WI38 (cell line): ENCODE measurements around the gene FLT1.

ENCODE experiments used
- H3K4me3 ChIP-seq: 2 replicates; pipeline ENCODE4 v1.5.1; 2011; ENCODE audit warnings: low read depth, mild to moderate bottlenecking, control low read depth, low read length
- CTCF ChIP-seq: IDR thresholded peaks from 2 replicates; pipeline ENCODE4 v1.5.1; 2012; ENCODE audit warnings: low read depth, mild to moderate bottlenecking, control low read depth, low read length

FLT1 gene

DNA sequence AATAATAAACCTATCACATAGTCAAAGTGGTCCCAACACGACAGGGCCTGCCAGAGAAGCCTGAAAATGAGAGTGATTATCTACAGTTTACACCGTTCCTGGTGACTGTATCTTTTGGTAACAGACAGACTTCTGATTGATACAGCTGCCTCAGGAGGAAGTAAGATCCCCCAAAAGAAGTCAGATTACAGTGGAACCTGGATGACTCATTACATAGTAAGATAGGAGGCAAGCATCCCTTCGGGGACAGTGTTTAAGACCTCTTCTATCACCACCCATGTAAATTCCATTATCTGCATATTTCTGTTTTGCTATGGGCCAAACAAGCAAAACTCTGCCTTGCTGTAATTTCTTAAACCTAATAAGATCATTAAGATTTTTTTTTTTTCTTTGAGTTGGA lies 44.0 kb upstream of the FLT1 start:
- no peak overlapping the region for H3K4me3 ChIP-seq
- no peak for TF ChIP-seq CTCF

GRCh38 chr13:28537171-28537570 lies 42.2 kb upstream of the FLT1 start:
- TF ChIP-seq CTCF, result no peak
- H3K4me3 ChIP-seq, result no peak overlapping the region

DNA sequence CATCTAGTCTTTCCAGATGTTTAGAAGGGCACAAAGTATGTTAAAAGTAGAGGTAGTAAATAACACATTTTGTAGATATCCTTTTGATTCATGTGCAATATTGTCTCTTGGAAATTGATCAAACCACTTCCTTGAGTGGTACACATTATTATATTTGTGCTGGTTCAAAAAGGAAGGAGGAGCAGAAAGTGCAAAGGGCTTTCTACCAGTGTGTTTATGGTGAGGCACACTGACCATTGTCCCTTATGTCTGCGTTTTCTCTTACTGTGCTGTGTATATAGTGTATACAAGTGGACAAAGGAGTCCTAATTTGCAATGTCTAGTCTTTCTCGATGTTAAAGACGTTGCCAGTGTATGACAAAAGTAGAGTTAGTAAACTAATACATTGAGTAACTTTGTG lies 41.4 kb upstream of the FLT1 start:
- no peak for TF ChIP-seq CTCF
- no peak overlapping the region for H3K4me3 ChIP-seq

DNA sequence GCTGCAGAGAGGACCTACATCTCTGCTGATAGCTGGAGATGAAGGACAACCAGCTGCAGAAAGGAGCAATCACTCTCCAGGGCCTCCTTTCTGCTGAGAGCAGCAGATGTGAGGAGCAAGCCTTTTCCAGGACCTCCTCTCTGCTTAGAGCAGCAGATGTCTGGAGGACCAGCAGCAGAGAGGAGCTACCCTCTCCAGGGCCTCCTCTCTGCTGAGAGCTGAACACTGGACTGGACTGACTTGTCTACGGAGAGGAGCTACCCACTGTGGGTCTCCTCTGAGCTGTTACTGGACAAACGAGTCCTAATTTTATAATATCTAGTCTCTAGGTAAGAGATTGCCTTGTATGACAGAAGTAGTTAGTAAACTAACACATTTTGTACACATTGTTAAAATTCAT lies 40.8 kb upstream of the FLT1 start:
- no peak overlapping the region for H3K4me3 ChIP-seq
- no peak for TF ChIP-seq CTCF

DNA sequence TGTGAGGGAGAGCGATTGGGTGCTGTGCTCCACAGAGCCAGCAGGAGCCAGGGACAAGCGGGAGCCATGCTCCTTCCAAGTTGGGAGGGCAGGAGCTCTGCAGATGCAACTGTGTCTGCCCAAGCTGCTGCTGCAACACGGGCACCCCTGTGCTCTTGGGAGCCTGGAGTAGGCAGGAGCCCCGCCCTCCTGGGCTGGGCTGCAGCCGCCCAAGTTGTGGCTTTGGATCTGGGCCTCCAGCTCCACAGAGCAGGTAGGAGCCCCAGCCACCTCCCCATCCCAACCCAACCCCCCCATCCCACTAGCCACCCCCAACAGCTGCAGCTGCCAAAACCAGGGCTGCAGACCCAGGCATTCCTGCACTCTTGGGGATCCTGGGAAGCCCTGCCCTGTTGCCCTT lies 39.9 kb upstream of the FLT1 start:
- no peak overlapping the region for H3K4me3 ChIP-seq
- no peak for TF ChIP-seq CTCF

DNA sequence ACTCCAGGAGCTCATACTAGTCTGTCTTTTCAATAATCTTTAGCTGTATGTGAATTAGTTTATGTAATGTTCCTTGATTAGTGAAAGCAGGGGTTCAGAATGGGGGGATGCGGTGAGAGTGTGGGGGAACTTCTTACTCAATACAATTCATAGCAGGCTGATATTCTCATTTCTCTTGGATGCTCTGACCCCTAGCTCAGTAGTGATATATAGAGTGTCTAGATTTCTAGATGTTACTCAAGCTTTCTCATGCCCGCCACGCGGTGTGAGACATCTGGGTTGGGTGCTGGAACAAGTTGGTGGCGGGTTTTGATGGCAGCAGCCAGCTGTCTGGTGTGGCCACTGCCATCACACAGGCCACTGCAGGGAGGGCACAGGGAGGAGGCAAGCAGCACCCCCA lies 39.3 kb upstream of the FLT1 start:
- no peak for TF ChIP-seq CTCF
- no peak overlapping the region for H3K4me3 ChIP-seq

DNA sequence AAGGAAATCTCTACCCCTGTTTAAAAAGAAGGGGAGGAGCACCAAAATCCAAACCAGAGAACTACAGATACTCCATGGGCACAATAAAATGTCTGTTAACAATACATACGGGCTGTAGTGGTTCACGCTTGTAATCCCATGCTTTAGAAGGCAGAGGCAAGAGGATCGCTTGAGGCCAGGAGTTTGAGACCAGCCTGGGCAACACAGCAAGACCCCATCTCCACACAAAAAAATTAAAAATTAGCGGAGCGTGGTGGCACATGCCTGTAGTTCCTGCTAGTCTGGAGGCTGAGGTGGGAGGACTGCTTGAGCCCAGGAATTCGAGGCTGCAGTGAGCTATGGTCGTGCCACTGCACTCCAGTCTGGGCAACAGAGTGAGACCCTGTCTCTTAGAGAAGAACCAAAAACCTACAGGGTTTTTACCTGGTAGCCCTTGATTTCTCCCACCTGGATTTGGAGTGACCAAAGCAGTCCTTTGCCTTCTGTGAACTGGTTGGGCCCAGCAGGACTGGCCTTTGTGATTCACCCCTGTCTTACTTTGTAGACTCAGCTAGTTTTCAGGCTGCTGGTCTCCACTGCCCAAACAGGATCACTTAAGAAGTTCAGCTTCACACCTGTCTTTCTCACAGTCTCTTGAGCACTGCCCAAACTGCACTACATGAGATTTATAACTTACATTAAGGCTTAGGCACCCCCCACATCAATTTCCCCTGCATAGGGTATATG lies 38.7 kb upstream of the FLT1 start:
- no peak overlapping the region for H3K4me3 ChIP-seq
- no peak for TF ChIP-seq CTCF
